Stimulated activated CD4-positive, alpha-beta T cell treated with anti-CD3 and anti-CD28 coated beads, Interleukin-1b, Interleukin-23, amount 100 ng/mL, for 1 hour (primary cell): Measurements from ENCODE around the gene FMNL2.

ENCODE experiments used
- DNase-seq, 2 donors: peaks; one replicate each; pipeline ENCODE4 v3.0.0-alpha.2; 2020; ENCODE audit warnings: low read depth in 2 of 2

Gene FMNL2

DNA sequence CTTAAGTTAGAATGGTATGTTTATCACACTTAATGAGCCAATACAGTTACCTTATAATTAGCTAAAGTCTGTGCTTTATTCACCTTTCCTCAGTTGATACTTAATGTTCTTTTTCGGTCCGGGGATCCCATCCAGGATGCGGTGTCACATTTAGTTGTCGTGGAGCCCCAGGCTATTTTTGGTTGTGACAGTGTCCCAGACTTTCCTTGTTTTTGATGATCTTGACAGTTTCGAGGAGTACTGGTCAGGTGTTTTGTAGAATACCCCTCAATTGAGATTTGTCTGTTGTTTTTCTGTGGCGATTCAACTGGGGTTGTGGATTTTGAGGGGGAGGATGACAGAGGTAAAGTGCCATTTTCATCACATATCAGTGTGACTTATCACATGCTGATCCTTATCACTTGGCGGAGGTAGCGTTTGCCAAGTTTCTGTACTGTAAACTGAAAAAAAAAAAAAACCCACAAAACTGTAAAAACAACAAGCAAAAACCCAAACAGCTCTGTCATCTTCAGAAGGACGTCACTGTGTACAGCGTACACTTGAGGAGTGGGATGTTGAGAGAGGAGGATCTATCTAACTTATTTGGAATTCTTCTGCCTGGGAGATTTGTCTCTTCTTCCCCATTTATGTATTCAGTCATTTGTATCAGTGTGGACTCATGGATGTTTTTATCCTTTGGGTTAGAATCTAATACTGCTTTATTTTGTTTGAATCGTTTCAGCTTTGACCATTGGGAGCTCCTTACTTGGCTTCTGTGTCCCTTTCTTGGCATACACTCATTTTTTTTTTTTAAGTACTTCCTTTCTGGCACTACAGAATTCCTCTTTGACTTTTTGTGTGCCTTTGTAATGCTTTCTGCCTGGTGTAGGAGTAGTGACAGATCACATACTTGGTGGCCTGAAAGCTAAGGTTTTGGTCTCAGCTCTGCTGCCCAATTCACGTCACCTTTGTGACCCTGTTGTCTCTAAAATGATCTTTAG is 68.1 kb downstream of the FMNL2 start:
- DNase-seq = no peak

GRCh38 chr2:152405206-152406118 is 70.5 kb downstream of the FMNL2 start:
- DNase-seq = no peak

DNA sequence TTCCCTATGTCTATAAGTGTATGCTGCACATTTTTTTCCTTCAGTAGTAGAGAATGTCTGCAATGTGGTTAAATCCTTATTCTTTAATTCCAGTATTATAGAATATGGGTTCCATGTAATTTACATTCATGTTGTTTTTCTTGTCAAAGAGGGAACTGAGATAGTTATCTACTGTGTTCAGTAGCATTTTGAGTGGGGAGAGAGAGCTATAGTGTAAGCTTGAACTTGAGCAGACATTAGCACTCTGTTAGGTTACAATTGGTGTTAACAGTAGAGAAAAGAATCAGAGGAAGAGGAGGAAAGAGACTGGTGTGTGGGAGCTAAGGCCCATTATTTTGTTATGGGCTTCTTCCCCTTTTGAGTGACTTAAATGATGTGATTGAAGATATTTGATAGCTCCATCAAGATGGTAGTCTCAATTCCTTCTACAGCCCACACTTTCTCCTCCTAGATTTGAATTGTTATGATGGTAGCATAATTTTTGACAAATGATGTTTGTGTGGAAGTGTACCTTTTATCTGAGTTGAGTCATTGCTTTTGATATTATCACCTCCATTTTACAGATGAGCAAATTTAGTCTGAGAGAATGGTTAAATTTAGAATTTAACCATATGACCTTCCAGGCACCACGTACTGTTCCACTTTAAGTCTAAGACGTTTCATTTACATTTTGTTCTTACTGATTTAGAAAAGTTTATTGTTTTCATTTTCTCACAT is 71.3 kb downstream of the FMNL2 start:
- DNase-seq = no peak

GRCh38 chr2:152406836-152407161 is 71.8 kb downstream of the FMNL2 start:
- DNase-seq = no peak

DNA sequence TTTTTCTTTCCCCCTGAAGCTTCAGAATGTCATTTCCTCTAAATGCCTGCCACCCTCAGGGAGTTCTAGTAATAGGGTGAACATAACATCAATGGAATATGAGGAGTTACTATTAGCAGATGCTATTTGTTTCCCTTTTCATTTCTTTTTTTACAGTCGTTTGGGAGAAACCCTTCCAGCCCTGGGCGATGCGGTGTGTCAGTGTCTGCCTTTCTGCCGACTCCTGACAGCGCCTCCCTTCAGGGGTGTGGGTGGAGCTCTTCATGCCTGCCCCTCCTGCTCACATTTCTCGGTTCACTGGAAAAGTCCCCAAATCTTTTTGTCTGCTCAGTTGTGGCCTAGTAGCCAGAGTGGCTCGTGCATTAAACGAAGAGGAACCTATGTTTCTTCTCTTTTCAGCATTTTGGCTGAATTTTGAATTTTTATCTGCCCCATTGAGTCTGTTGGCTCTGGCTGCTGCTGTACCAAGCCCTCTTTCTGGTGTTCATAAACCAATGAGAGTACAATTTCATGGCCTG is 72.3 kb downstream of the FMNL2 start:
- no peak for DNase-seq

GRCh38 chr2:152407806-152408205 is 72.8 kb downstream of the FMNL2 start:
- no peak for DNase-seq

- no peak for DNase-seq
Measured at GRCh38 chr2:152408254-152408653, 73.3 kb downstream of the FMNL2 start.

- no peak for DNase-seq
Measured at GRCh38 chr2:152409386-152410164, 74.6 kb downstream of the FMNL2 start.

GRCh38 chr2:152410165-152410597 is 75.2 kb downstream of the FMNL2 start:
- DNase-seq = no peak

DNA sequence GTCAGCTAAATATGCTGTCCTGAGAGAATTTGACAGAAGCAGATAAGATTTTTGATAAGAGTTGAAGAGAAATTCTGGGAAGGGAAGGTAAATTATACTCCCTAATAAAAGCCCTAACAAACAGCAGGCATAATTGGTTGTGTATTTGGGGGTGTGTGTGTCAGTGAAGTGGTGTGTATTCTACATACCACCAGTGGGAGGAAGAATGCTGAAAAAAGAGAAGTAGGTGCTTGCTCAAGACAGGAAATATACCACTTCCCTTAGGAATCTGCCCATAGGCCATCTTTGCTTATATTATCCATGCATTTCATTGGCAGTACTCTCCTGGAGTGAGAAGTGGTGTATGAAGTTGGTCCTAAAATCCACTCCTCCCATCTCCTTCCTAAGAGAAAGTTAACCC is 76.2 kb downstream of the FMNL2 start:
- DNase-seq = no peak

GRCh38 chr2:152413228-152414030 is 78.5 kb downstream of the FMNL2 start:
- DNase-seq = no peak

GRCh38 chr2:152415231-152415642 is 80.3 kb downstream of the FMNL2 start:
- DNase-seq = no peak

DNA sequence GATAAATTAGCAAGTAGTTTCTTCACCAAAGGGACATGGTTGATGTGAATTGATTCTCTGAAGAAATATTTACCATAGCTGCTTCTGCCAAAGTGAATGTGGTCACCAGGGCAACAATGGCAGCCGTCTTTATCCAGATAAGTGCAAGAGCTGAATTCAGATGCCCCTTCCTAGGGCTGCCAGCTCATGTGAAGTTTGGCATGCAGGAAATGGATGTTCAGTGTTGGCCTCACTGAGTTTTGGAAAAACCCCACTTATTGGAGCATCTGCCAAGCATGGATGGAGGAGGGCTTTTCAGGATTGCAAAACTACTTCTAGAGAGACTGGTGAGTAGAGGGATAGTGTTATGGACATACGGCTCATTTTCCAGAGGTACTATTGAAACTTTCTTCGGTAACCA is 80.8 kb downstream of the FMNL2 start:
- DNase-seq = no peak

- no peak for DNase-seq
Measured at GRCh38 chr2:152418688-152419087, 83.7 kb downstream of the FMNL2 start.

GRCh38 chr2:152419944-152420343 is 85.0 kb downstream of the FMNL2 start:
- DNase-seq = no peak

- no peak for DNase-seq
Measured at GRCh38 chr2:152420363-152420762, 85.4 kb downstream of the FMNL2 start.

GRCh38 chr2:152420936-152421335 is 86.0 kb downstream of the FMNL2 start:
- DNase-seq = no peak

DNA sequence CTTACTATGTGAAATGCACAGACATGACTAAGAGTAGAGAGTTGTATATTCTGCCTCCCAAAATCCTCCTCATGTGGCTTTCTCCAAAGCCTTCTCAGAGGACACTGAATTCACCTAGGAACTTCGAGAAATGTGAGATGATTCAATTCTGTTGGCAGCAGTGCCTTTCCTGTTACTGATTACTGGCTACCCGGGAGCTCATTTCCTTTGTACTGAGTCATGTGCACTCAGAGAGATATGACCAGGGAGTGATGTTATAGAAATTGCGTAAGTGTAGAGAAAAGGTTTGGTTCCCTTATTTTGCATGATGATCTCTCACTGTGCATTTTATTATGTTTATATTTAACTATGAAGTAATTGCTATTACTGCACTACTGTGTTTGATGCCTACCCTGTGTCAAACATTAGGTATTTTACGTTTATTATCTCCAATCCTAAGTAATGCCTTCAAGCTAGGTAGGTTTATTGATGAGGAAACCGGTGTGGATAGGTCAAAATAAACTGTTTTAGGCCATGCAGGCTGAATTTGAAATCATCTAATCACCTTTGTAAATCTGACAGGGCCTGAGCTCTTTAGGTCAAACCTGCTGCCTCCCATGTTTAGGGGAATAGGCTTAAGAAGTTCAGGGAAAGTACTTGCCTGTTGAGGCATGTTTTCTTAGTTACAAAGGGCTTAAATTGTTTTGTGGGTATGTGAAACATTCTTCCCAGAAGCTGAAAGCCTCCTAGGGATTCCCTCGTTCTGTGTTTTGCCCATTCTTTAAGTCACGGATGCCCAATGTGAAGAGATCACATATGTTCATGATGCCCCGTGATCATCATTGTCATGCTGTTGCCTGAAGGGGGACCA is 86.8 kb downstream of the FMNL2 start:
- no peak for DNase-seq

DNA sequence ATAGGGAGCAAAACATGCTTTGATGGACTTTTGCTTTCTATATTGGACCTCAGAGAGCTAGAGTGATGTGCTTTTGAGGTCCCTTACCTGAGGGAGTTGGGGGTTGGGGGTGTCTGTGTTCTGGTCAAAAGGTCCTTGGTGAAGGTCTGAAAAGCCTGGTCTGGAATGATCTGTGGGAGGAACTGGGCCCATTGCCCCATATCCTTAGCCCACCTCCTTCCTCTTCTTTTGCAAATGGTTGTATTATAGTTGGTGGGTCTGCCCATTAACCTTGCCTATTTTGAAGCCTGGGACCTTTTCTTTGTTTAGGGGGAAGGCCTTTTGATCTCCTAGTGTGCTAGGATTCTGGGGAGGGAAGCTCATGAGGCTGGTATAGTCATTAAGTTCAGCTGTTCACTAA is 88.7 kb downstream of the FMNL2 start:
- no peak for DNase-seq
